Frontal cortex (tissue), 4 donors: ENCODE measurements around the gene CNTN4. TPM values are rescaled to one million over a fixed set of nuclear protein-coding genes. Genes with fewer than 3 reads are reported as not detected.

Source experiments
- DNase-seq, 2 donors: peaks; one replicate each; pipeline ENCODE4 v3.0.0; 2012; ENCODE audit warnings: low spot score in 2 of 2
- FAIRE-seq: peaks from 2 replicates; lab custom pipeline; 2012; peaks lifted over from hg19 to GRCh38; lab: Jason Lieb, UNC
- total RNA-seq: library from RNA; depleted of rRNA; stranded (reverse); fragments of >200 nt; gene quantifications from one replicate; pipeline ENCODE4 v1.2.3, GENCODE V29; 2014
- donor health status: control.
- donor health status: control.
- donor health status: control.

CNTN4 gene
- total RNA-seq, 1 donor from 2014 or later = 134 TPM

- FAIRE-seq (no peak), DNase-seq (no peak)
Observed at GRCh38 chr3:2643606-2644005, 544.9 kb downstream of the CNTN4 start.

- DNase-seq (no peak), FAIRE-seq (no peak)
Observed at GRCh38 chr3:2645001-2645400, 546.3 kb downstream of the CNTN4 start.

GRCh38 chr3:2650746-2651145 is 552.1 kb downstream of the CNTN4 start:
- DNase-seq = no peak
- no peak for FAIRE-seq

GRCh38 chr3:2652386-2652785 is 553.7 kb downstream of the CNTN4 start:
- FAIRE-seq (no peak), DNase-seq (no peak)

- DNase-seq (no peak), FAIRE-seq (no peak)
Observed at GRCh38 chr3:2653706-2654105, 555.0 kb downstream of the CNTN4 start.

- FAIRE-seq = no peak
- no peak for DNase-seq
Observed at GRCh38 chr3:2655229-2655701, 556.6 kb downstream of the CNTN4 start.

- FAIRE-seq (no peak), DNase-seq (no peak)
Observed at GRCh38 chr3:2656806-2657777, 558.4 kb downstream of the CNTN4 start.

GRCh38 chr3:2657971-2658370 is 559.3 kb downstream of the CNTN4 start:
- FAIRE-seq (no peak), DNase-seq (no peak)

GRCh38 chr3:2659896-2660295 is 561.2 kb downstream of the CNTN4 start:
- FAIRE-seq = no peak
- no peak for DNase-seq

- no peak for DNase-seq
- no peak for FAIRE-seq
Observed at GRCh38 chr3:2661078-2661477, 562.4 kb downstream of the CNTN4 start.

- FAIRE-seq (no peak), DNase-seq (no peak)
Observed at GRCh38 chr3:2677501-2677900, 578.8 kb downstream of the CNTN4 start.

GRCh38 chr3:2680236-2680635 is 581.6 kb downstream of the CNTN4 start:
- DNase-seq = no peak
- no peak for FAIRE-seq

- FAIRE-seq = no peak
- DNase-seq = no peak
Observed at GRCh38 chr3:2684046-2684445, 585.4 kb downstream of the CNTN4 start.

GRCh38 chr3:2686816-2687502 is 588.3 kb downstream of the CNTN4 start:
- DNase-seq = no peak

GRCh38 chr3:2697589-2697988 is 598.9 kb downstream of the CNTN4 start:
- FAIRE-seq (no peak), DNase-seq (peak in 1 of 2 donors; percentile 1)

More at GRCh38 chr3:2686816-2687502, 588.3 kb downstream of the CNTN4 start:
- no peak for FAIRE-seq

- FAIRE-seq (no peak), DNase-seq (no peak)
Observed at GRCh38 chr3:2701471-2701870, 602.8 kb downstream of the CNTN4 start.

GRCh38 chr3:2706144-2706835 is 607.6 kb downstream of the CNTN4 start:
- FAIRE-seq (no peak), DNase-seq (no peak)

- DNase-seq (no peak), FAIRE-seq (no peak)
Observed at GRCh38 chr3:2706836-2707210, 608.2 kb downstream of the CNTN4 start.

GRCh38 chr3:2711081-2711480 is 612.4 kb downstream of the CNTN4 start:
- DNase-seq (no peak), FAIRE-seq (no peak)

- DNase-seq (no peak), FAIRE-seq (no peak)
Observed at GRCh38 chr3:2713923-2714322, 615.3 kb downstream of the CNTN4 start.
